ENCODE data around the gene DMPK.

GRCh38 chr19:45786533-45786894 is 4.2 kb upstream of the DMPK start:
- TF ChIP-seq CTCF (IDR thresholded peaks at IDR 0.05; ENCODE audit: insufficient read depth, low read length, poor library complexity, severe bottlenecking) (no peak), EZH2phosphoT487 (conservative IDR thresholded peaks at IDR 0.05; ENCODE audit: low read length) (no peak)
